Right lobe of liver (tissue), 4 donors: ENCODE results near the gene N4BP2L2.

Experiments used
- CTCF ChIP-seq, 4 donors: fragments of 200-600 bp in 3 of 4; fragments of 450-650 bp in 1 of 4; IDR thresholded peaks; one replicate each; pipeline versions ENCODE4 v1.5.1 to v1.8.0; 2016 to 2022; ENCODE audit warnings: antibody characterized with exemption in 4 of 4, mild to moderate bottlenecking in 2 of 4
- POLR2A ChIP-seq: fragments of 450-650 bp; IDR thresholded peaks from one replicate; pipeline ENCODE4 v1.6.1; 2017; ENCODE audit warnings: antibody characterized with exemption, mild to moderate bottlenecking
- donor health status: DM: no; HTN: no; CAD: no.
- donor health status: DM: no; HTN: no; CAD: no.
- donor health status: DM: no; HTN: yes; CAD: no.

GRCh38 chr13:32535115-32535514, 3.5 kb downstream of the N4BP2L2 start:
- TF ChIP-seq CTCF (IDR thresholded peaks at IDR 0.05) (no peak), POLR2A (no peak)
